DND-41 (cell line): ENCODE data around the gene CHAMP1.
A peak's percentile ranks its signal among the peaks of the same experiment; 100 is the strongest.
"Not testable (repeated sequence)": the region's sequence is repeated elsewhere in the genome, so short reads cannot be mapped to it uniquely, and the experiment has no call there.

ENCODE experiments used
- ATAC-seq: fragments of 200-7000 bp; cut with Tn5 transposase; 3 replicates; pipeline ENCODE4 v1.9.1; 2021; ENCODE audit warnings: low read depth; ENCODE audit not compliant: insufficient read depth
- DNase-seq: peaks from one replicate; pipeline ENCODE4 v3.0.0-alpha.2; 2020
- H2AFZ ChIP-seq: 2 replicates; pipeline ENCODE4 v1.6.0; 2012; ENCODE audit warnings: low read depth, low read length
- H3K27ac ChIP-seq: 2 replicates; pipeline ENCODE4 v1.5.1; 2012; ENCODE audit warnings: low read length, inconsistent platforms
- H3K27me3 ChIP-seq: fragments of 200-600 bp; sonication (generic); 2 replicates; pipeline ENCODE4 v1.6.0; 2012; ENCODE audit warnings: low read length, mild to moderate bottlenecking, inconsistent platforms; ENCODE audit not compliant: insufficient read depth, poor library complexity
- H3K36me3 ChIP-seq: 2 replicates; pipeline ENCODE4 v1.5.1; 2012; ENCODE audit warnings: low read length, inconsistent platforms; ENCODE audit not compliant: insufficient read depth
- H3K4me1 ChIP-seq: 2 replicates; pipeline ENCODE4 v1.5.1; 2012; ENCODE audit warnings: mild to moderate bottlenecking, low read length; ENCODE audit not compliant: insufficient read depth
- H3K4me2 ChIP-seq: 2 replicates; pipeline ENCODE4 v1.6.0; 2012; ENCODE audit warnings: mild to moderate bottlenecking, moderate library complexity, low read length, inconsistent platforms; ENCODE audit not compliant: insufficient read depth
- H3K4me3 ChIP-seq, 2 experiments: fragments of 200-600 bp in 1 of 2; shearing (Covaris generic) in 1 of 2; 2 replicates each; pipeline ENCODE4 v1.5.1; 2012 to 2016; ENCODE audit warnings: inconsistent platforms in 2 of 2, low read length in 2 of 2, mild to moderate bottlenecking in 2 of 2, low read depth in 1 of 2, moderate library complexity in 1 of 2
- H3K79me2 ChIP-seq: 2 replicates; pipeline ENCODE4 v1.6.0; 2012; ENCODE audit warnings: low read length, inconsistent platforms; ENCODE audit not compliant: insufficient read depth
- H3K9ac ChIP-seq: 2 replicates; pipeline ENCODE4 v1.6.0; 2012; ENCODE audit warnings: low read depth, mild to moderate bottlenecking, inconsistent platforms, low read length, moderate library complexity
- H3K9me3 ChIP-seq: 2 replicates; pipeline ENCODE4 v1.5.1; 2012; ENCODE audit warnings: low read length, moderate library complexity, mild to moderate bottlenecking, inconsistent platforms; ENCODE audit not compliant: insufficient read depth, severe bottlenecking
- H4K20me1 ChIP-seq: 2 replicates; pipeline ENCODE4 v1.6.0; 2012; ENCODE audit warnings: low read length; ENCODE audit not compliant: insufficient read depth
- CTCF ChIP-seq: IDR thresholded peaks from 2 replicates; pipeline ENCODE4 v1.5.1; 2012; ENCODE audit warnings: borderline replicate concordance, low read length, moderate library complexity, mild to moderate bottlenecking; ENCODE audit not compliant: poor library complexity, severe bottlenecking; ENCODE audit errors: extremely low read depth
- EZH2 ChIP-seq: IDR thresholded peaks from 3 replicates; pipeline ENCODE4 v1.6.1; 2012; ENCODE audit warnings: borderline replicate concordance, low read depth, mild to moderate bottlenecking, moderate library complexity, low read length, inconsistent platforms; ENCODE audit not compliant: severe bottlenecking

CHAMP1 gene

GRCh38 chr13:114338959-114339358 lies 24.7 kb downstream of the CHAMP1 start:
- TF ChIP-seq EZH2: no peak
- no peak for TF ChIP-seq CTCF
- ATAC-seq: no peak

GRCh38 chr13:114339857-114340534 lies 25.7 kb downstream of the CHAMP1 start:
- no peaks in the 10 kb centered on the region for H4K20me1 ChIP-seq
- H3K9ac ChIP-seq: no peak overlapping the region
- peak; percentile 63 for DNase-seq
- H3K4me3 ChIP-seq: no peak overlapping the region
- H2AFZ ChIP-seq: no peak overlapping the region
- H3K36me3 ChIP-seq: no peaks in the 10 kb centered on the region
- H3K9me3 ChIP-seq: no peaks in the 10 kb centered on the region
- peaks cover 10% of the 10 kb centered on the region for H3K4me1 ChIP-seq
- no peak overlapping the region for H3K27ac ChIP-seq
- ATAC-seq: peak; percentile 79
- H3K4me2 ChIP-seq: no peak overlapping the region
- H3K27me3 ChIP-seq: no peaks in the 10 kb centered on the region
- no peak for TF ChIP-seq EZH2
- TF ChIP-seq CTCF: peak; percentile 81
- no peaks in the 10 kb centered on the region for H3K79me2 ChIP-seq

More at GRCh38 chr13:114338959-114339358, 24.7 kb downstream of the CHAMP1 start:
- H3K27me3 ChIP-seq: no peaks in the 10 kb centered on the region
- no peak overlapping the region for H3K4me3 ChIP-seq
- no peaks in the 10 kb centered on the region for H3K79me2 ChIP-seq
- H3K4me1 ChIP-seq: peaks cover 15% of the 10 kb centered on the region
- no peaks in the 10 kb centered on the region for H4K20me1 ChIP-seq
- no peaks in the 10 kb centered on the region for H3K9me3 ChIP-seq
- DNase-seq: no peak
- no peak overlapping the region for H3K27ac ChIP-seq
- no peak overlapping the region for H2AFZ ChIP-seq
- no peak overlapping the region for H3K4me2 ChIP-seq
- H3K36me3 ChIP-seq: no peaks in the 10 kb centered on the region
- H3K9ac ChIP-seq: no peak overlapping the region

GRCh38 chr13:114341003-114341777 lies 26.9 kb downstream of the CHAMP1 start:
- H3K4me2 ChIP-seq: no peak overlapping the region

GRCh38 chr13:114347256-114347655 lies 33.0 kb downstream of the CHAMP1 start:
- H3K36me3 ChIP-seq, H3K4me1 ChIP-seq, DNase-seq, H3K9me3 ChIP-seq, H3K4me2 ChIP-seq, H4K20me1 ChIP-seq, H3K27ac ChIP-seq, ATAC-seq, H3K27me3 ChIP-seq, H3K4me3 ChIP-seq, H2AFZ ChIP-seq, H3K9ac ChIP-seq, H3K79me2 ChIP-seq: not testable (repeated sequence)

More at GRCh38 chr13:114341003-114341777, 26.9 kb downstream of the CHAMP1 start:
- Histone ChIP-seq H3K79me2 (no peaks in the 10 kb centered on the region), H2AFZ (no peak overlapping the region), H3K4me3 (no peak overlapping the region), H3K9me3 (no peaks in the 10 kb centered on the region), H3K27me3 (no peaks in the 10 kb centered on the region), H4K20me1 (no peaks in the 10 kb centered on the region), H3K27ac (no peak overlapping the region), H3K36me3 (no peaks in the 10 kb centered on the region), H3K4me1 (peaks cover 10% of the 10 kb centered on the region), H3K9ac (no peak overlapping the region)
- TF ChIP-seq CTCF (no peak), EZH2 (no peak)
- ATAC-seq (no peak), DNase-seq (no peak)
